NT2/D1 (cell line): ENCODE measurements around the gene ADARB2.
"Not testable (repeated sequence)": the region's sequence is repeated elsewhere in the genome, so short reads cannot be mapped to it uniquely, and the experiment has no call there.

Source experiments
- DNase-seq: peaks from one replicate; pipeline ENCODE4 v3.0.0-alpha.2; 2011; ENCODE audit warnings: low read depth, low spot score
- H3K27me3 ChIP-seq: 2 replicates; pipeline ENCODE4 v1.6.0; 2011; ENCODE audit warnings: mild to moderate bottlenecking; ENCODE audit not compliant: insufficient read length, insufficient read depth
- H3K36me3 ChIP-seq: 2 replicates; pipeline ENCODE4 v1.6.1; 2011; ENCODE audit warnings: mild to moderate bottlenecking, low read length, mixed read lengths; ENCODE audit not compliant: insufficient read depth, insufficient read length
- H3K4me1 ChIP-seq: 2 replicates; pipeline ENCODE4 v1.5.1; 2011; ENCODE audit not compliant: insufficient read depth, insufficient read length
- H3K4me3 ChIP-seq: 2 replicates; pipeline ENCODE4 v1.5.1; 2011; ENCODE audit warnings: low read depth; ENCODE audit not compliant: insufficient read length
- H3K9ac ChIP-seq: 2 replicates; pipeline ENCODE4 v1.6.0; 2011; ENCODE audit warnings: low read depth; ENCODE audit not compliant: insufficient read length
- H3K9me3 ChIP-seq: 2 replicates; pipeline ENCODE4 v1.5.1; 2011; ENCODE audit warnings: mild to moderate bottlenecking, low read length; ENCODE audit not compliant: insufficient read depth
- SUZ12 ChIP-seq: IDR thresholded peaks from 2 replicates; pipeline ENCODE4 v1.6.1; 2011; ENCODE audit not compliant: insufficient read length, insufficient read depth; ENCODE audit errors: extremely low read depth
- YY1 ChIP-seq: IDR thresholded peaks from 2 replicates; pipeline ENCODE4 v1.6.1; 2011; ENCODE audit not compliant: insufficient read length, insufficient read depth
- ZNF274 ChIP-seq: IDR thresholded peaks from 2 replicates; pipeline ENCODE4 v1.6.1; 2011; ENCODE audit warnings: mild to moderate bottlenecking, low read depth, low read length

ADARB2 gene

GRCh38 chr10:1347525-1347924 lies 389.8 kb downstream of the ADARB2 start:
- no peak for DNase-seq
- TF ChIP-seq YY1, result no peak
- TF ChIP-seq ZNF274, result no peak
- no peak for TF ChIP-seq SUZ12
- Histone ChIP-seq H3K4me1 (peaks cover 8% of the 10 kb centered on the region), H3K9ac (no peak overlapping the region), H3K4me3 (no peak overlapping the region), H3K27me3 (peaks cover 2% of the 10 kb centered on the region), H3K9me3 (no peaks in the 10 kb centered on the region), H3K36me3 (no peaks in the 10 kb centered on the region)

GRCh38 chr10:1346201-1346600 lies 391.1 kb downstream of the ADARB2 start:
- Histone ChIP-seq H3K9me3 (no peaks in the 10 kb centered on the region), H3K36me3 (no peaks in the 10 kb centered on the region), H3K27me3 (peaks cover 2% of the 10 kb centered on the region), H3K4me3 (no peak overlapping the region), H3K4me1 (peaks cover 8% of the 10 kb centered on the region), H3K9ac (no peak overlapping the region)
- TF ChIP-seq SUZ12 (no peak), ZNF274 (no peak), YY1 (no peak)
- no peak for DNase-seq

- no peak for DNase-seq
- Histone ChIP-seq H3K4me1 (peaks cover 8% of the 10 kb centered on the region), H3K36me3 (no peaks in the 10 kb centered on the region), H3K9ac (no peak overlapping the region), H3K27me3 (peaks cover 2% of the 10 kb centered on the region), H3K4me3 (no peak overlapping the region), H3K9me3 (no peaks in the 10 kb centered on the region)
- TF ChIP-seq SUZ12 (no peak), YY1 (no peak), ZNF274 (no peak)
Observed at GRCh38 chr10:1345368-1345767, 392.0 kb downstream of the ADARB2 start.

GRCh38 chr10:1344846-1345245 lies 392.5 kb downstream of the ADARB2 start:
- Histone ChIP-seq H3K4me3 (no peak overlapping the region), H3K9me3 (no peaks in the 10 kb centered on the region), H3K27me3 (peaks cover 2% of the 10 kb centered on the region), H3K9ac (no peak overlapping the region), H3K4me1 (peaks cover 8% of the 10 kb centered on the region), H3K36me3 (no peaks in the 10 kb centered on the region)
- TF ChIP-seq ZNF274 (no peak), YY1 (no peak), SUZ12 (no peak)
- DNase-seq, result no peak

- Histone ChIP-seq H3K4me1 (peaks cover 8% of the 10 kb centered on the region), H3K36me3 (no peaks in the 10 kb centered on the region), H3K9me3 (no peaks in the 10 kb centered on the region), H3K4me3 (no peak overlapping the region), H3K27me3 (peaks cover 2% of the 10 kb centered on the region), H3K9ac (no peak overlapping the region)
- no peak for DNase-seq
- no peak for TF ChIP-seq YY1
- no peak for TF ChIP-seq ZNF274
- no peak for TF ChIP-seq SUZ12
Observed at GRCh38 chr10:1344408-1344807, 392.9 kb downstream of the ADARB2 start.

GRCh38 chr10:1343176-1343575 lies 394.1 kb downstream of the ADARB2 start:
- Histone ChIP-seq H3K9ac (no peak overlapping the region), H3K4me3 (no peak overlapping the region), H3K4me1 (peaks cover 2% of the 10 kb centered on the region), H3K9me3 (no peaks in the 10 kb centered on the region), H3K36me3 (no peaks in the 10 kb centered on the region), H3K27me3 (peaks cover 2% of the 10 kb centered on the region)
- no peak for DNase-seq
- TF ChIP-seq YY1, result no peak
- no peak for TF ChIP-seq SUZ12
- no peak for TF ChIP-seq ZNF274

GRCh38 chr10:1341052-1341451 lies 396.3 kb downstream of the ADARB2 start:
- not testable (repeated sequence) for DNase-seq, H3K36me3 ChIP-seq, H3K27me3 ChIP-seq, H3K4me3 ChIP-seq, H3K9me3 ChIP-seq, H3K9ac ChIP-seq, H3K4me1 ChIP-seq

GRCh38 chr10:1339396-1339795 lies 397.9 kb downstream of the ADARB2 start:
- Histone ChIP-seq H3K4me1 (no peaks in the 10 kb centered on the region), H3K4me3 (no peak overlapping the region), H3K9ac (no peak overlapping the region), H3K27me3 (no peaks in the 10 kb centered on the region), H3K36me3 (no peaks in the 10 kb centered on the region), H3K9me3 (no peaks in the 10 kb centered on the region)
- DNase-seq, result no peak
- TF ChIP-seq SUZ12 (no peak), YY1 (no peak), ZNF274 (no peak)
